B cell (primary cell): ENCODE results near the gene MAP3K14.

Experiments
- EZH2 ChIP-seq: IDR thresholded peaks from 2 replicates; pipeline ENCODE4 v1.6.1; 2012; ENCODE audit warnings: borderline replicate concordance, low read depth, mild to moderate bottlenecking, moderate library complexity, low read length; ENCODE audit not compliant: insufficient read depth, poor library complexity, severe bottlenecking
- TF ChIP-seq, protein P1 (sequence below): fragments of 200-600 bp; IDR thresholded peaks from one replicate; pipeline ENCODE4 v1.8.0; 2022; ENCODE audit warnings: antibody characterized with exemption, mild to moderate bottlenecking

DNA sequence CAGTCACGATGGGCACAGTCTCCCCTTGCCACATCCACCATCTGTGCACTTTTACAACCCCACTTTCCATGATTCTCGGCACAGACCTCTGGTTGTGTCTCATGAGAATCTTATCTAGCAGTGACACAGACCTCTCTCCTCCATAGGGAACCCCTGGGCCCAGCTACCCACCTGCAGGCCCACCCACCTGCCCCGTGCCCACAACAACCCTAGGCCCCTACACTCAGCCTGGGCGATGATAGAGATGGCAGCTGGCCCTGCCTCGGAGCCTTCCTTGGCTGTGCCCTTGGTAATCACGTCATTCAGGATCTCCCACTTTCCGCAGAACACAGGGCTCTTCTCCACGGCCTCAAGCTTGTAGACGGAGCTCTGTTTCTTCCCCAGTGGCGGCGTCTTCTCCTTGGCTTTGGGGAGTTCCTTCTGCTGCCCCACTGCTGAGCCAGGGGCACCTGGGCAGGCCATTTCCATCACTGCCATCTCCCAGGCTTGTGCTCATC is 26.5 kb downstream of the MAP3K14 start:
- no peak for TF ChIP-seq EZH2
- TF ChIP-seq, protein P1, sequence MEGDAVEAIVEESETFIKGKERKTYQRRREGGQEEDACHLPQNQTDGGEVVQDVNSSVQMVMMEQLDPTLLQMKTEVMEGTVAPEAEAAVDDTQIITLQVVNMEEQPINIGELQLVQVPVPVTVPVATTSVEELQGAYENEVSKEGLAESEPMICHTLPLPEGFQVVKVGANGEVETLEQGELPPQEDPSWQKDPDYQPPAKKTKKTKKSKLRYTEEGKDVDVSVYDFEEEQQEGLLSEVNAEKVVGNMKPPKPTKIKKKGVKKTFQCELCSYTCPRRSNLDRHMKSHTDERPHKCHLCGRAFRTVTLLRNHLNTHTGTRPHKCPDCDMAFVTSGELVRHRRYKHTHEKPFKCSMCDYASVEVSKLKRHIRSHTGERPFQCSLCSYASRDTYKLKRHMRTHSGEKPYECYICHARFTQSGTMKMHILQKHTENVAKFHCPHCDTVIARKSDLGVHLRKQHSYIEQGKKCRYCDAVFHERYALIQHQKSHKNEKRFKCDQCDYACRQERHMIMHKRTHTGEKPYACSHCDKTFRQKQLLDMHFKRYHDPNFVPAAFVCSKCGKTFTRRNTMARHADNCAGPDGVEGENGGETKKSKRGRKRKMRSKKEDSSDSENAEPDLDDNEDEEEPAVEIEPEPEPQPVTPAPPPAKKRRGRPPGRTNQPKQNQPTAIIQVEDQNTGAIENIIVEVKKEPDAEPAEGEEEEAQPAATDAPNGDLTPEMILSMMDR: no peak
